ENCODE measurements around the gene ASAP3.

DNA sequence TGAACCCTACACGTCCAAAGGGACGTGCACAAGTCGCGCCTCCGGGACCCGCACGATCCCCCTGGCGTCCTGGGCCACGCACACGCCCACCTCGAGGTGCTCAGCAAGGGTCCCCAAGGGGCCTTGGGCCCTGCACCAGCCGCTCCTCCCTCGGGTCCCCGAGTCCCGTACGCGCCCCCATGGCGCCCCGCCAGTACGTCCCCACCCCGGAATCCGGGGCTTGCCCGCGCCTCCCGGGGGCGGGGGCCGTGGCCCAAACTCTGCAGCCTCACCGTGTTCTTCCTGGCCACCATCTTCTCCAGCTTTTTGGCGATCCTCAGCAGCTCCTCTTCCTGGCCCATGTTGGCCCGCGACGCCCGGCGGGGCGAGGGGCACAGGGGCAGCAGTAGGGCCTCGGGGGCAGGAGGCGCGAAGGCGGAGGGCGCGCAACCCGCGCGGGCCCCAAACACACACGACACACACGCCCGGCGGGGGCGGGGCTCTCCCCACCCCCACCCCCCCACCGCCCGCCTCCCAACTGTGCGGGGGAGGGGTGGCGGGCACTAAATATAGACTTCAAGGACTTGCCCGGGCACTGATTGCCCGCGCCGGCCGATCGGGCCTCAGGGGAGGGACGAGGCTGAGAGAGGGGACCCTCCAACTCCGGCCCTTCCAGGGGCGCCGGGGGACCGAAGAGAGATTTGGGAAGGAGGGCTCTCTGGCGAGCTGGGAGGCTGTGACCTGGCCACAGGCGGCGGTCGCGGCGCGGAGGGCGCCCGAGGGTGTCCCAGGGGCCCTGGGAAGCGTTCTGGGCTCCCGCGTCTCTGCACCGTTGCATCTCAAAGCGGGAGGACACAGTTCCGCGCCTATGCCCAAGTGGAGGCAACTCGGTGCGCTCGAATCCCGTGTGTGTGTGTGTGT lies 59.4 kb downstream of the ASAP3 start, which contains the start of gene TCEA3:
- TF ChIP-seq, protein P1, sequence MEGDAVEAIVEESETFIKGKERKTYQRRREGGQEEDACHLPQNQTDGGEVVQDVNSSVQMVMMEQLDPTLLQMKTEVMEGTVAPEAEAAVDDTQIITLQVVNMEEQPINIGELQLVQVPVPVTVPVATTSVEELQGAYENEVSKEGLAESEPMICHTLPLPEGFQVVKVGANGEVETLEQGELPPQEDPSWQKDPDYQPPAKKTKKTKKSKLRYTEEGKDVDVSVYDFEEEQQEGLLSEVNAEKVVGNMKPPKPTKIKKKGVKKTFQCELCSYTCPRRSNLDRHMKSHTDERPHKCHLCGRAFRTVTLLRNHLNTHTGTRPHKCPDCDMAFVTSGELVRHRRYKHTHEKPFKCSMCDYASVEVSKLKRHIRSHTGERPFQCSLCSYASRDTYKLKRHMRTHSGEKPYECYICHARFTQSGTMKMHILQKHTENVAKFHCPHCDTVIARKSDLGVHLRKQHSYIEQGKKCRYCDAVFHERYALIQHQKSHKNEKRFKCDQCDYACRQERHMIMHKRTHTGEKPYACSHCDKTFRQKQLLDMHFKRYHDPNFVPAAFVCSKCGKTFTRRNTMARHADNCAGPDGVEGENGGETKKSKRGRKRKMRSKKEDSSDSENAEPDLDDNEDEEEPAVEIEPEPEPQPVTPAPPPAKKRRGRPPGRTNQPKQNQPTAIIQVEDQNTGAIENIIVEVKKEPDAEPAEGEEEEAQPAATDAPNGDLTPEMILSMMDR (conservative IDR thresholded peaks at IDR 0.05), result no peak
- no peak for TF ChIP-seq EZH2 (IDR thresholded peaks at IDR 0.05; ENCODE audit: low read depth)
